CD4-positive, alpha-beta T cell treated with Interleukin-2 at 100 ng/mL for 4 hours (primary cell): ENCODE measurements around the gene PMM2.

Experiments
- DNase-seq: peaks from one replicate; pipeline ENCODE4 v3.0.0-alpha.2; 2020; ENCODE audit warnings: low spot score

The PMM2 gene

DNA sequence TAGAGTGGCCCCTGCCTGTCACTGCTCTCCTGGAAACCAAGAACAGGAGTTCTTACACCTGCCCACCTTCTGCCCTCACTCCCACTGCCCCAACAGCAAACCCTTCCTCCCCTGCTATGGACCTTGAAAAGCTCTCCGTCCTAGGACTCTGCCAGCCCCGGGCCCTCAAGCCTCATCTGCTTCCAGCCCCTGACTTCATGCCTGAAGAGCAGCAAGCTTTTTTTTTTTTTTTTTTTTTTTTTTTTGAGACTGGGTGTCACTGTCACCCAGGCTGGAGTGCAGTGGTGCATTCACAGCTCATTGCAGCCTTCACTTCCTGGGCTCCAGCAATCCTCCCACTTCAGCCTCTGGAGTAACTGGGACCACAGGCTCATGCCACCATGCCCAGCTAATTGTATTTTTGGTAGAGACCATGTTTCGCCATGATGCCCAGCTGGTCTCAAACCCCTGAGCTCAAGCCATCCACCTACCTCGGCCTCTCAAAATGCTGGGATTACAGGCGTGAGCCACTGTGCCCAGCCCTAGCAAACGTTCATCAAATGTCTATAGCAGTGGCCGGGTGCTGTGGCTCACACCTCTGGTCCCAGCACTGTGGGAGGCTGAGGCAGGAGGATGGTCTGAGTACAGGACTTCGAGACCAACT, 54.2 kb downstream of the PMM2 start:
- DNase-seq = no peak

DNA sequence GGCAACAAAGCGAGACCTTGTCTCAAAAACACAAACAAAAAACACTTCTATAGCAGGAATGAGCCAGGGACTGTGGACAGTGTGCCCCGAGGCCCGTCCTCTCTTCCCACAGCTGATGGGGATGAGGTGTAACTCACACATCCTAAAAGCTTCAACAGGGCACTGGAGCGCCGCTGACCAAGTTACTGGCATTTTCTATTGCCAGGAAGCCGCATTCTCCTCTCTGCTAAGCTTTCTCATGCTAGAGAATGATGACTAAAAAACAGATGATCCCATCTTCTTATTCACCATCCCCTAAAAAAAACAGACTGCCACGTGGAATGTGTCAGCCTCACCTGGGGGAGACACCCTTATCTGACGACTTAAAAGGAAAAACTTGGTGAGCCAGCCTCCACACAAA, 54.9 kb downstream of the PMM2 start:
- no peak for DNase-seq

DNA sequence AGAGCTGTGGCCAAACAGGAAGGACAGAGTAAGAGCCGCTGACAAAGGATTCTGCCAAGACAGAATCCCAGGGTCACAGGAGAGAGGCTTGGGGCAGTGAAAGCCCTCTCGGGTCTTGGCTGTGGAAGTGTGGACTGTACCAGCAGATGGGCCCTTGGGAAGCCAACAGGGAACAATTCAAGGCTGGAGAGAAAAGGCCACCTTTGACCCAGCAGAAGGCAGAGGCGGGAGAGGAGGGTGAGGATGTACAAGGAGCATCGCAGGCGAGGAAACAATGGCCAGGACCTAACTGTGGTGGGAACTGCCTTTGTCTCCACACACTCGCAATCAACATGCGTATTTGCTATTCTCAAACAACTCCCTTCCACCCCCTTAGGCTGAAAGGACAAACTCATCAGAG, 55.5 kb downstream of the PMM2 start:
- no peak for DNase-seq

DNA sequence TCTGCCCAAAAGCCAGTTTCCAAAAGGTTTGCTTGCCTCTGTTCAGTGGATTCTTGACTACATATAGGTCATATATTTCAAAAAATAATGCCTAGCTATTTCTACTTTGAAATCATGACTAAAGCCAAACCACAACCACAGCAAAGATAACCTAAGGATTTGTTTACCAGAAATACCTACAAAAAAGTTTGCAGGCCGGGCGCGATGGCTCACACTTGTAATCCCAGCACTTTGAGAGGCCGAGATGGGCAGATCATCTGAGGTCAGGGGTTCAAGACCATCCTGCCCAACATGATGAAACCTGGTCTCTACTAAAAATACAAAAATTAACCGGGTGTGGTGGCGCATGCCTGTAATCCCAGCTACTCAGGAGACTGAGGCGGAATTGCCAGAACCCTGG, 56.0 kb downstream of the PMM2 start:
- no peak for DNase-seq

DNA sequence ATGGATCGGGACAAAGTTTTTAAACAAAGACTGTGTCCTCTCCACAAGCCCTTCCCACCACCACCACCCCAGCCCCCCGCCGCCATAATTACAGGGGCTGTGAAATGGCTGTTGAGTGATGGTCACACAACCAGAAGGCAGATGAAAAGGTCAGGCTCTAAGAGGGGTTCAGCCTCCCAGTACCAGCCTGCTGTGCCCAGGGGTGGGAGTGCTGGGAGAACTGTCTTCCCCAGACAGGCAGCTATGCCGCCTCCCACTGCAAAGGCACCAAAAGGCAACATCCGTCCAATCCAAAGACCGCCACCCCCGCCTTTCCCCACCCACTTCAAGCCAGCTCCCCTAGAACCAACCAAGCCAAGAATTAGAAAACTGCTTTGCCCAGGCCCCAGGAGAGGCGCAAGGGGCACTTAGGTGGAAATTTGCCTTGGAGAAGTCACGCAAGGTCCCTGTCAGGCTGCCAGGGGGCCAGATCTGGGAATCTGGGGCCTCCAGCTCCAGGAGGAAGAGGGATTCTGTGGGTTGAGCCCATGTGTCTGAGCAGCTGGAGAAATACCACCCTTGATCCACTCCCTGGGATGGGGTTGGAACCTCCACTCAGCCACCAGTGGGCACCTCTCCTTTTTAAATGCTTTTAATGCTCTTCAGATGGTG, 56.8 kb downstream of the PMM2 start:
- DNase-seq = no peak

DNA sequence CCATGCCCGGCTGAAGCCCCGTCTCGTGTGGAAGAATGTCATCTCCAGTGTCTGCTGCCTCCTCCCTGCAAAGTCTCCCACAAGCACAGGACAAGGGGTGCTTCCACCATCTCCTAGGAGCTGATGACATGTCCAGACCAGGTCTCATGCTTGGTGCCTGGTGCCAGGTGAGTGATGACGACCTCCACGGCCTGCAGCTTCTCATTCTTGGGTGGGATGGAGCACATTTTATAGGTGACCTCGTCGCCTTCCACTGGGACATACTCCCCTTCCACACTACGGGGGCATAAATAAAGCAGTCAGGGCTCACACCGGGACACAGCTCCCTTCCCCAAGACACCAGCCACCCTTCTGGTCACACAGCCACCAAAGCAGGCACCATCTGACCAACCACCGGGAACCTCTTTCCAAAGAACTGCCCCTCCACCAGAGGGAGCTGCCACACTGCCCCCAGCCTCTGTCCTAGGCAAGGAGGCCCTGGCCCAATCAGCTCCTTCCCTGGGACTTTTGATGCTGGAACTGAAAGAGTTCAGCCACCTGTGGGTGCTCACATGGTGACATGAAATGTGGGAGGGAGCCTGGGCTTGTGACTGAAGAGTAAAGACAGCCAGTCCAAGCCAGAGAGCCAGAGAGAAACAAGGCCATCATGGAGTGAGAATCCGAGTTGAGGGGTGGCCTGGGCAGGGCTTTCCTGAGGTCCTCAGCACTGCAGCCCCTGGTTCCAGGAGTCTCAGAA, 57.6 kb downstream of the PMM2 start:
- DNase-seq = no peak

DNA sequence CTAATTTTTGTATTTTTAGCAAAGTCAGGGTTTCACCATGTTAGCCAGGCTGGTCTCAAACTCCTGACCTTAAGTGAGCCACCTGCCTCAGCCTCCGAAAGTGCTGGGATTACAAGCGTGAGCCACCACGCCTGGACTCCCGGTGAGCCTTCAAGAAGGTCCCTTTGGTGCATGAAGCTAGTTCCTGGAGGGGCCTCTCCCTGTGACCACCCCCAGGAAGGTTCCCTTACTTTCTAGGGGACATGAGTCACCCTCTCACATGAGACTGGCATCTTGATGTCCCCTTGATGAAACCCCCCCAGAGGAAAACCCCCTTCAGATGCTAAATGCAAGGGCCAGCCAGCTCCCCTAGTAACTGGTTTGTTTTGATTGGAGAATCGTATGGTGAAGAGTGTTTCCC, 58.3 kb downstream of the PMM2 start:
- DNase-seq = no peak

DNA sequence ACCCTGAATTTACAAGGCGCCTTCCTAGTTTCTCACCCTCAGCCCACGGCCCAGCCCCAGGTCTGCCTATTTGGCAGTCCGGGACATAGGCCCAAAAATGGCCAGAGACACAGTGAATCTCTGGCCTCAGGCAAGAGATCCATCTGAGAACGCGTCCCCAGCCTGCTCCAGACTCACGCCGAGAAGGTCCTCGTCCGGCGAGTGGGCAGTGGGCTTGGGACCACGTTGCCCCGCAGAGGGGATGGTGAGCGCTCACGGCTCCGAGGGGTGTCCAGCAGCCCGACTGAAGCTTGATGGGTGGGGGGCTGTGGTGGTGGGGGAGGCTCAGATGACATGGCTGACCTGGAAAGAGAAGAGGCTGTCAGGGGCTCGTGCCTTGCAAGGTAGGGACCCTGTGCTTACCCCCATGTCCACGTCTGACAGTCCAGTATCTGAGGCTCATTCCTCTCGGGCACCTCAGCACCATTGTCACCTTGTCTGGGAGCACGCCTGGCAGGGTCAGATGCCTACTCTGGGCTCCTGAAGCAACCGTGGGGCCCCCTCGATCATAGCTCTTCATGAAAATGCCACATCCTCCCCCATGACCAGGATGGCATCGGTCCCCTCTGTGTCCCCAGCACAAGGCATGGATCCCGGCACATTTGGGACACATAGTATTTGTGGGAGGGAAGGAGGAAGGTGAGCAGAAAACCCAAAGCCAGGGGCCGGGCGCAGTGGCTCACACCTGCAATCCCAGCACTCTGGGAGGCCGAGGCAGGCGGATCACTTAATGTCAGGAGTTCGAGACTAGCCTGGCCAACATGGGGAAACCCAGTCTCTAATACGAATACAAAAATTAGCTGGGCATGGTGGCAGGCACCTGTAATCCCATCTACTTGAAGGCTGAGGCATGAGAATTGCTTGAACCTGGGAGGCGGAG, 61.6 kb downstream of the PMM2 start:
- no peak for DNase-seq

DNA sequence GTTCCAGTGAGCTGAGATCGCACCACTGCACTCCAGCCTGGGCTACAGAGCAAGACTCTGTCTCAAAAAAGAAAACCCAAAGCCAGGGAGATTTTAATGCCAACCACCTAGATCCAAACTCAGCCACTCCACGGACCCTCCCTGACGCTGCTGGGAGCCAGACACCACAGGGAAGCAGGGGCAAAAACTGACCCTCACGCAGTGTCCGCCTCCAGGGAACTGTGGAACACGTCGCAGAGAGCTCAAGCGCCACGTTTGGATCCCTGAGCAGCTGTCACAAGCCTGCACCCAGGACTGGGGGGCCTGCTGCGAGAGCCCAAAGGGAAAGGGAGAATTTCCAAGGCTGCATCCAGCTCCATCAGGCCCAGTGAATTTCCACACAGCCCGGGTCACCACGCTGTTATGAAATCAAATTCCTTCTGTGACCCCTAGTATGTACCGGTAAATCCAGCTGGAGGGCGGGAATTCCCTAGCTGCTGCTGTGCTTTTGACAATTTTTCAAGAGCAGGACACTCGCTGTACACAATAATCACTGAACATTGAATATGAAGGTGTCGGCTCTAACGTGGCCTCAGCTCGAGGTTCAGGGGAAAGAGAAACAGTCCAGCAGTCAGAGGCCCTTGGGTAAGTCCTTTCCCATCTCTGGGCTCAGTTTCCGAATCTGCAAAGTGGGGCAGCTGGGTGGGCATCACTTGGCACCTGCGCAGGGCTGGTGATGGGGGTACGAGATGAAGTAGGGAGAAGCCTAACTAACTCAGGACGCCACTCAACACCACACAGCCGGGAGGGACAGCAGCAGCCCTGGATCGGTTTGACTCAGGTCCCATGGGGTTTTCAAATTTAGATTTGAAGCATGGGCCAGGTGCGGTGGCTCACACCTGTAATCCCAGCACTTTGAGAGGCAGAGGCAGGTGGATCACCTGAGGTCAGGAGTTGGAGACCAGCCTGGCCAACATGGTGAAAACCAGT, 62.6 kb downstream of the PMM2 start:
- no peak for DNase-seq

DNA sequence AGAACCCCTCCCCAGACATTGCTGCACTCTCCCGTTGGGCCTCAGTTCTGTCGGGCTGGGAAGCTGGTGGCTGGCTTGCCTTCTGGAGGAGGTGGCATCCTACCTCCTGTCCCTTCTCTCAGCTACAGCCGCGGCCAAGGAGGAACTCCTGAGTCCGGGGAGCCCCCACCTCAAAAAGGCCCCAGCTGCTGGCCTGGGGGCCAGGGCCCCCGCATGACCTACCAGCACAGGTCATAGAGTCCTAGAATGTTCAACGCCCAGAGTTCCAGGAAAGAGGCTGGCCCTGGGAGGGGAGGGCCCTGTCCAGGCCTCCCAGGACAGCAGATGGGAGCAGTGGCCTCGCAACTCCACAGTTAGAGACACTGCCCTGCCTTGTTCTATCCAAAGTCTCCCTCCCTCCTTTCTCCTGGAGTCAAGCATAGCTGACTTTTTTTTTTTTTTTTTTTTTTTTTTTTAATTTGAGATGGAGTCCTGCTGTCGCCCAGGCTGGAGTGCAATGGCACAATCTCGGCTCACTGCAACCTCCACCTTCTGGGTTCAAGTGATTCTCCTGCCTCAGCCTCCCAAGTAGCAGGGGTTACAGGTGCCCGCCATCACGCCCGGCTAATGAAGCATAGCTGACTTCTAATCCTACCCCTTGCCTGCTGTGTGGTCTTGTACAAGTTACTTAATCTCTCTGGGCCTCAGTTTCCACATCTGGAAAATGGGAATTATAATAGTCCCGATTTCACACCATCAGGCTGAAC, 64.1 kb downstream of the PMM2 start:
- DNase-seq = no peak

DNA sequence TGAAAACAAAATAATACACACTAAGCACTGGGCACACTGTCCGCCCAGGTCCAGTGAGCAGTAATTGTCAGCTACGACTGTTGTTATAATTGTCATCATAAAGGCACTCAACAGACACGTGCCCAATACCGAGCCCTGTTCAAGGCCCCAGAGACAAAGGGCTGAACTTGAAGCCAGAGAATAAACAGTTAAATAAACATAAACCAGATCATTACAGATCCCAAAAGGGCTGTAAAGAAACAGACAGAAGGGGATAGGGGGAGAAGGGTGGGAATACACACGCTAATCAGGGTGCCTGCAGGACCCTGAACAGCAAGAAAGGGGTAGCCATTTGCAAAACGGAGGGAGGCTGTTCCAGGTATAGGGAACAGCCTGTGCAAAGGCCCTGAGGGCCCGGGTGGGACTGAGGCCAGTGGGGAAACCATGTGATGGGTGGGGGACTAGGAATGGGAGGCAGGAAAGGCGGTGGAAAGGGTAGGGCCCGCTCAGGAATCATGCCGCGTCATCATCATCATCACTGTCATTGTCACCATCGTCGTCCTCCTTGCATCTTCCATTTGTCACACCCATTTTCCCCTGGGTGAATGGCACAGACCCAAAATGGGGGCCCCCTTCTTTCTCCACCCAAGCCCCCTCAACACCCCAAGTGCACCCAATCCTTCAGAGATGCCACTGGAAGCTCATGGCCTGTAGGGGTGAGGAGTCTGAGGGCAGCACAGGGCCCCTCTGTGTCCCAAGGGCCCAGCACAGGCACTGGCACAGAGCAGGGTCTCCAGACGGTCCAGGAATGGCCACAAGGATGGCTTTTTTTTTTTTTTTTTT, 64.9 kb downstream of the PMM2 start:
- no peak for DNase-seq

DNA sequence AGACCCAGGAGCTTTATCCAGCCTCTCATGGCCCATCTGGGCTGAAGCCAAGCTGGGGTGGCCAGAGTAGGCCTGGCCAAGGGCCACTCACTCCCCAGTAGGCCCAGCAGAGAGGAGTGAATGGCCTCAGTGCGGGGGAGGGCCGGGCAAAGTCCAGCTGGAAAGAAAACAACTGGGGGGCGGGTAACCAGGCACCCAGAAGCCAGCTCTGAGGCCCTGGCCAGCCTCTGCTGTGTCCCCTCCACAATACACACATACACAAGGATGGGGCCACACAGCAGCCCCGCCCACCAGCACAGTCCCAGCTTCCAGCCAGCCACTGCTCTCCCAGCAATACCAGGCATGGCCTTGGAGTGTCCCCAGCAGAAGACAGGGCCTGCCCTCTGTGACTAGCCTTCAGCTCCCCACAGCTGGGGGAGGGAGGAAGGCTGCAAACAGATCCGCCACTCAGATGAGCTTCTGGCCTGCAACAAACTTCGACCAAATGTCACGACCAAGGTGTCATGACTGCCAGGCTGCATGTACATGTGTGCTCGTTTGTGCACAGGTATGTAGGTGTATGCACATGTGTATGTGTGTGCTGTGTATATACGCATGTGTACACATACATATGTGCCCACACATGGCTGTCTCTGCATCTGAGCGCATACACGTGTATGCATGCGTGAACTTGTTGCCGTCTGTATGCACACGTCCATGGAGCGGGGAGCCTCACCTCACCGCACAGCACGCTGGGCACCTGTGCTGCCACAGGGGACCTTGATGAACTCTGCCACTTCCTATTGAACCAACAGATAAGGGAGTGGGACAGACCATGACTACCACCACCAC, 66.2 kb downstream of the PMM2 start:
- no peak for DNase-seq

DNA sequence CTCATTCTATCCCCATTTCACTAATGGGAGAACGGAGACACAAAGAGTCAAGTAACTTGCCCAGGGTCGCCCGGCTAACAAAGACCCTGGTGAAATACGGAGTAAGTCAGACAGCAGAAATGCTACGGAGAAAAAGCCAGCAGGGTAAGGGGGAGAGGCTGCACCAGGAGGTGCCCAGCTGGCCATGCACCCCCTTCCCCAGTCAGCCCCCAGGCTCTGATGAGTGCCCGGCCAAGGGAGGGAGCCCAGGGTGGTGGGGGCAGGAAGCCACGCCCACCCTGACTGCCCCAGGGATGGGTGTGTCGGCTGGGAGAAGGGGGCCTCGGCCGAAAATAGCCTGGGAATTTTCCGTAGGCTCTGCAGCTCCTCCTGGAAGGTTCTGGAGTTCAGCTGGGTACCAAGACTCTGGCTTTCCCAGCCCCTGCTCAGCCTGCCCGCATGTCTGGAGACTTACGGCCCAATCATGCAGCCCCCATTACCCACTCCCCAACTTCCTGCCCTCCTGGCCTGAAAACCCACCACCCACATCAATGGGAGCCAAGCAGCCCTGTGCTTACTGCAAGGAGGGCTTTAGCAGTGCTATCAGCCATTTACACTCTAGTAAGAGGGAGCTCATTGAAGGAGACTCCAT, 67.0 kb downstream of the PMM2 start:
- no peak for DNase-seq

DNA sequence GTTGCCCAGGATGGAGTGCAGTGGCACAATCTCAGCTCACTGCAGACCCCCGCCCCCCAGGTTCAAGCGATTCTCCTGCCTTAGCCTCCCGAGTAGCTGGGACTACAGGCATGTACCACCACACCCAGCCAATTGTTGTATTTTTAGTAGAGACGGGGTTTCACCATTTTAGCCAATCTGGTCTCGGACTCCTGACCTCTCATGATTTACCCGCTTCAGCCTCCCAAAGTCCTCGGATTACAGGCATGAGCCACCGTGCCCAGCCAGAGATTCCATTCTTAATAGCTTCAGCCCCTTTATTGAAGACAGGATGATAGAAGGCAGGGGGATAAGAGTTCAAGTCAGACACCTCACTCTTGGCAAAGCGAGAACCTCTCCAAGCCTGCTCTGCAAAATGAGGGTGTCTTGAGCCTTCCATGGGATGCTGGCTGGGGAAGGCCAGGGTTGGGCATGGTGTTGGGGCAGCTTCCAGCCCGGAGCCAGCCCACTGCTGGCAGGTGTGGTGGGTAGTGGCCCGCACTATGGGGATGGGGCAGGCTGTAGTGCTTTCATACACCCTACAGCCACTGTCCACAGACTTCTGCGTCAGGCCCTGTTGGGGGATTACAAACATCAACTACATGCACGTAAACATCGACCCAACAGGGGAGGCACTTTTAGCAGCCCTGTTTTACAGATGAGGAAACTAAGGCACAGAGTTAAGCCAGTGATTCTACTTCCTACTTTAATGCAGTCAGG, 67.7 kb downstream of the PMM2 start:
- no peak for DNase-seq

DNA sequence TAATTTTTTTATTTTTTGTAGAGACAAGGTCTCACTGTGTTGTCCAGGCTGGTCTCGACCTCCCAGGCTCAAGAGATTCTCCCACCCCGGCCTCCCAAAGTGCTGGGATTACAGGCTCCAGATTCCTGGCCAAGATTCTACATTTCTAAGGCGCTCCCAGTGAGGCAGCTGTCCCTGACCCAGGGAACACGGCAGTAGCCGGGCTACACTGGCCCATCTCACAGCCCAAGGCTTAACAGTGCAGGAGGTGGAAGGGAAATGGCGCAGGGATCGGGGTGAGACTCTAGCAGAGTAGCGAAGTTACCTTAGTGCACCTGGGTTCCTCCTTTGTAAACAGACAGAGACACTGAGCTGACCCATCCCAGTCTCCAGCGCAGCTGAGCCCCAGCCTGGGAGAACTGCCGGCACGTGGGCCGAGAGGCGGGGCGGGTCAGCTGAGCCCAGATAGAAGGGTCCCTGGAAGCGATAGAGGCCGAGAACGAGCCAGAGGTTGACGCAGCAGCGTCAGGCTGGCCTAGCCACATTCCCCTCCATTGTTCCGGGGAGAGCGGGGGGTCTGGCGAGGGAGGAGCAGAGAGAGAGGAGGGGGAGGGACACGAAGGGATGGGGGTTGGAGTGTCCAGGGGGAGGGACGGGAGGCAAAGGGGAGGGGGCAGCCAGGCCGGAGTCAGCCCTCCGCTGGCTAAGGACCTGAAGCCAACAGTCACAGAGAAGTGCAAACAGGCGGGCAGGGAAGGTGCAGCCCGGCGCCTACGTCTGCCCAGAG, 68.7 kb downstream of the PMM2 start:
- DNase-seq = no peak

DNA sequence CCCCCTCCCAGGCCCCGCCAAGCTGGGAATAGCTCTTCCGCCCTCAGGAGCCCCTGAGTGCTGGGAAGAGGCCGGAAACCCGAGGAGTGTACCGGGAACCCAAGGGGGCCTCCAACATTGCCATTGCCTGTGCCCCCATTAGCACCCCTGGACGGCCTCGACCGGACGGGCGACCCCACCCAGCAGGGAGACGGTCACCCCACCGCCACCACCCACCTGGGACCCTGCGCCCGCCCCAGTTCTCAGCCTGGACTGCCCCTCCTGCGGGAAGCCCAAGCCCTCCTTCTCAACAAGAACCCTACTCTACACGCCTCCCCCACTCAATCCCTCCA, 69.2 kb downstream of the PMM2 start:
- DNase-seq = no peak
